ENCODE results near the gene IQUB.
A peak's percentile ranks its signal among the peaks of the same experiment; 100 is the strongest.

The IQUB gene

GRCh38 chr7:123502201-123502600, 32.2 kb downstream of the IQUB start:
- CTCF ChIA-PET = no interaction called here
- Histone ChIP-seq H3K36me3 (ENCODE audit: control insufficient read depth in 2 of 2, insufficient read depth in 1 of 2, low read length in 2 of 2) (no peaks in the 10 kb centered on the region), H3K27ac (ENCODE audit: extremely low read depth, low read depth, low read length) (no peak overlapping the region), H3K4me3 (ENCODE audit: low read depth, low read length) (no peak overlapping the region), H3K9me3 (ENCODE audit: control insufficient read depth, insufficient read depth, low read depth, low read length) (no peaks in the 10 kb centered on the region), H3K4me1 (ENCODE audit: control insufficient read depth, insufficient read depth, low read length) (no peaks in the 10 kb centered on the region)
- TF ChIP-seq ZNF514 (tag by site-specific recombination; IDR thresholded peaks at IDR 0.05) (no peak), ZSCAN30 (tag by site-specific recombination; IDR thresholded peaks at IDR 0.05) (no peak), ZNF521 (tag by site-specific recombination; IDR thresholded peaks at IDR 0.05) (no peak), ZSCAN16 (tag by site-specific recombination; IDR thresholded peaks at IDR 0.05) (no peak), ZNF19 (tag by site-specific recombination; IDR thresholded peaks at IDR 0.05; ENCODE audit: low read depth) (no peak), GLI4 (tag by site-specific recombination; IDR thresholded peaks at IDR 0.05) (no peak)
- POLR2A ChIA-PET = no interaction called here

GRCh38 chr7:123500878-123501489, 33.4 kb downstream of the IQUB start:
- H3K27ac ChIP-seq (ENCODE audit: extremely low read depth, low read depth, low read length) = no peak overlapping the region
- POLR2A ChIA-PET = no interaction called here
- CTCF ChIA-PET = no interaction called here
- H3K4me3 ChIP-seq (ENCODE audit: low read depth, low read length) = no peak overlapping the region
- no peaks in the 10 kb centered on the region for H3K4me1 ChIP-seq (ENCODE audit: control insufficient read depth, insufficient read depth, low read length)
- no peaks in the 10 kb centered on the region for H3K36me3 ChIP-seq (ENCODE audit: control insufficient read depth in 2 of 2, insufficient read depth in 1 of 2, low read length in 2 of 2)
- no peaks in the 10 kb centered on the region for H3K9me3 ChIP-seq (ENCODE audit: control insufficient read depth, insufficient read depth, low read depth, low read length)
- TF ChIP-seq SALL2 (tag by site-specific recombination; IDR thresholded peaks at IDR 0.05; ENCODE audit: borderline replicate concordance) (no peak), ATF2 (tag by site-specific recombination; IDR thresholded peaks at IDR 0.05; ENCODE audit: low read depth) (peak; percentile 57), ZNF335 (tag by site-specific recombination; conservative IDR thresholded peaks at IDR 0.05) (peak; percentile 63)

- Histone ChIP-seq H3K9me3 (ENCODE audit: control insufficient read depth, insufficient read depth, low read depth, low read length) (no peaks in the 10 kb centered on the region), H3K4me3 (ENCODE audit: low read depth, low read length) (no peak overlapping the region), H3K4me1 (ENCODE audit: control insufficient read depth, insufficient read depth, low read length) (no peaks in the 10 kb centered on the region), H3K36me3 (ENCODE audit: control insufficient read depth in 2 of 2, insufficient read depth in 1 of 2, low read length in 2 of 2) (no peaks in the 10 kb centered on the region), H3K27ac (ENCODE audit: extremely low read depth, low read depth, low read length) (no peak overlapping the region)
- no peak for TF ChIP-seq PRDM6 (tag by site-specific recombination; IDR thresholded peaks at IDR 0.05)
- TF ChIP-seq PATZ1 (tag by site-specific recombination; IDR thresholded peaks at IDR 0.05) = no peak
- ChIA-PET CTCF (no interaction called here), POLR2A (interaction anchor here (1.1 kb wide), 1 partner anchor 14 kb away, joined by 3 read pairs; no protein-coding TSS in a partner anchor)
Observed at GRCh38 chr7:123499211-123499970, 35.0 kb downstream of the IQUB start.

- H3K9me3 ChIP-seq (ENCODE audit: control insufficient read depth, insufficient read depth, low read depth, low read length) = no peaks in the 10 kb centered on the region
- no peak overlapping the region for H3K27ac ChIP-seq (ENCODE audit: extremely low read depth, low read depth, low read length)
- H3K36me3 ChIP-seq (ENCODE audit: control insufficient read depth in 2 of 2, insufficient read depth in 1 of 2, low read length in 2 of 2) = no peaks in the 10 kb centered on the region
- no peak for TF ChIP-seq ZNF48 (tag by site-specific recombination; IDR thresholded peaks at IDR 0.05)
- no peak for TF ChIP-seq ZNF366 (tag by site-specific recombination; conservative IDR thresholded peaks at IDR 0.05)
- TF ChIP-seq ZNF521 (tag by site-specific recombination; IDR thresholded peaks at IDR 0.05) = no peak
- no peak for TF ChIP-seq ZBTB48 (tag by site-specific recombination; IDR thresholded peaks at IDR 0.05)
- TF ChIP-seq PRDM1 (tag by site-specific recombination; IDR thresholded peaks at IDR 0.05) = no peak
- TF ChIP-seq ZBTB17 (tag by site-specific recombination; IDR thresholded peaks at IDR 0.05) = no peak
- no peaks in the 10 kb centered on the region for H3K4me1 ChIP-seq (ENCODE audit: control insufficient read depth, insufficient read depth, low read length)
- H3K4me3 ChIP-seq (ENCODE audit: low read depth, low read length) = no peak overlapping the region
- POLR2A ChIA-PET = no interaction called here
- CTCF ChIA-PET = interaction anchor here (0.7 to 0.8 kb wide), 2 partner anchors 11 to 83 kb away, joined by 3 to 4 read pairs; no protein-coding TSS in a partner anchor
Observed at GRCh38 chr7:123498601-123499000, 35.8 kb downstream of the IQUB start.

Measured in HEK293 (cell line).